Testis (tissue), 3 donors: Measurements from ENCODE around the gene PEX3. TPM values are rescaled to one million over a fixed set of nuclear protein-coding genes. Genes with fewer than 3 reads are reported as not detected.

ENCODE experiments used
- DNase-seq: peaks from one replicate; pipeline ENCODE4 v3.0.0-alpha.2; 2019
- H3K27ac ChIP-seq, 2 donors: fragments of 200-600 bp; sonication (generic); one replicate each; pipeline ENCODE4 v1.5.1; 2019
- H3K27me3 ChIP-seq: fragments of 200-600 bp; sonication (generic); one replicate; pipeline ENCODE4 v1.5.1; 2019
- H3K36me3 ChIP-seq: fragments of 200-600 bp; sonication (generic); one replicate; pipeline ENCODE4 v1.5.1; 2017; ENCODE audit warnings: low read depth; ENCODE audit errors: missing control alignments
- H3K4me1 ChIP-seq: fragments of 200-600 bp; sonication (generic); one replicate; pipeline ENCODE4 v1.5.1; 2019
- H3K4me3 ChIP-seq, 2 donors: fragments of 200-600 bp; sonication (generic); one replicate each; pipeline ENCODE4 v1.5.1; 2017 to 2019
- H3K9me3 ChIP-seq: fragments of 200-600 bp; sonication (generic); one replicate; pipeline ENCODE4 v1.5.1; 2017
- CTCF ChIP-seq, 3 experiments: fragments of 450-650 bp in 2 of 3; fragments of 200-600 bp in 1 of 3; sonication (generic) in 1 of 3; IDR thresholded peaks; one replicate each; pipeline ENCODE4 v1.5.1; 2016 to 2019; ENCODE audit warnings: antibody characterized with exemption in 3 of 3, mild to moderate bottlenecking in 2 of 3, moderate library complexity in 1 of 3
- POLR2A ChIP-seq: fragments of 450-650 bp; IDR thresholded peaks from one replicate; pipeline ENCODE4 v1.6.1; 2017; ENCODE audit warnings: antibody characterized with exemption, mild to moderate bottlenecking, moderate library complexity
- WGBS, 2 donors: methylation state at CpG; one replicate each; pipeline ENCODE4 v1.1.5; 2018; 5-methylcytosine and 5-hydroxymethylcytosine counted together
- intact Hi-C: fragments of 100-400 bp; cut with DNase I; formaldehyde crosslinking; loops from one replicate; pipeline ENCODE4 v1.15.1; 2023; ENCODE audit warnings: low total_unique reads
- polyA plus RNA-seq: library from polyadenylated mRNA; stranded (reverse); fragments of 350-450 nt; fragmentation: Illumina TruSeq; extraction: RNeasy Lipid Tissue Mini Kit (QIAGEN cat#74804); gene quantifications from one replicate; pipeline ENCODE4 v1.2.3, GENCODE V29; 2014; ENCODE audit warnings: low read depth, low replicate concordance; ENCODE audit not compliant: insufficient read depth
- total RNA-seq, 2 donors: library from RNA; depleted of rRNA; stranded (reverse); fragments of >200 nt; gene quantifications; one replicate each; pipeline ENCODE4 v1.2.3, GENCODE V29; 2016

Gene PEX3
- total and polyA plus RNA-seq, 3 donors from 2014 or later = 16.6 to 33.1 (median 22.8) TPM

GRCh38 chr6:143516690-143517446 lies 66.3 kb downstream of the PEX3 start:
- WGBS, 2 donors = 86% methylated on average over 2 of the region's 2 CpGs
- Histone ChIP-seq H3K4me3 (no peak overlapping the region), H3K27me3 (no peaks in the 10 kb centered on the region), H3K9me3 (no peaks in the 10 kb centered on the region), H3K27ac (no peak overlapping the region), H3K4me1 (peaks cover 19% of the 10 kb centered on the region), H3K36me3 (no peaks in the 10 kb centered on the region)
- DNase-seq = no peak
- intact Hi-C loops = no loop called here
- TF ChIP-seq CTCF (IDR thresholded peaks at IDR 0.05) (no peak), POLR2A (no peak)

DNA sequence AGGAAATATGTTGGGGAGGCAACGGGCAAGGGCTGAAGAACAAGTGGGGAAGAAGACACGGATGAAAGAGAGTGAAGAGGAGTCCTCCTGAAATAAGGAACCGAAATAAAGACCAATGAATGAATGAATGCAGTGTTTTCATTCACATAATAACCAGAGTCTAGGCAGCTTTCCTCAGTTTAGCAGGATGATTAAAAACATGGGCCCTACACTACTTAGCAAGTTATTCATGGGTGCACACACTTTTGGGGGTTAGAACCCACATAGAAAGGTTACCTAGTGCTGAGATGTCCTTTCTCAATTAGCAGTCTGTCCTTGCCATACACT lies 66.8 kb downstream of the PEX3 start:
- TF ChIP-seq CTCF (IDR thresholded peaks at IDR 0.05) (no peak), POLR2A (no peak)
- Histone ChIP-seq H3K36me3 (no peaks in the 10 kb centered on the region), H3K27me3 (no peaks in the 10 kb centered on the region), H3K4me3 (no peak overlapping the region), H3K9me3 (no peaks in the 10 kb centered on the region), H3K27ac (no peak overlapping the region), H3K4me1 (peaks cover 16% of the 10 kb centered on the region)
- WGBS, 2 donors = 73% methylated on average over 3 of the region's 3 CpGs
- DNase-seq = no peak
- intact Hi-C loops = no loop called here

DNA sequence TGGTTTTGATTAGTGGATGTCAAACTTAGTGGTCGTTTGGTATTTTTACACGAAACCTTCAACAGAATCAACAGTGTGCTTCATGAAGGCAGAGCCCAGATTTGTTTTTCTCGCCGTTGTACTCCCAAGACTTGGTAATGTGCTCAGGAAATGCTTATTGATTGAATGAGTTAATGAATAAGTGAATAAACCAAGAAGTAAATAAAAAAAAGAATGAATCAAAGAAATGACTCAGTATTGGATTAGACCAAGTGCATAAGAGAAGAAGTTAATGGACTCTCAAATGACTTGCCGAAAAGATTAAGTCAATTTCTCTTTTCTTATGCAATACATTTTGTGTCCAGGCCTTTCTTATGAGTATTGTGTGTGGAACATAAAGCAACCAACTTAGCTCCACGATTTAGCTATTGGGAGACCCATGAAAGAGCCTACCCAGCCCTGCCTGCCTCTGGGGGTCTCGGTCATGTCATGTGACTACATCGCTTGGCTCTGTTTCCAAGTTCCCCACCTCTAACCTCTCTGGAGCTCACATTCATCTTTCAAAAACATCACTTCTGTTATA lies 71.5 kb downstream of the PEX3 start:
- Histone ChIP-seq H3K27ac (no peak overlapping the region), H3K9me3 (no peaks in the 10 kb centered on the region), H3K4me3 (no peak overlapping the region), H3K4me1 (no peaks in the 10 kb centered on the region), H3K27me3 (no peaks in the 10 kb centered on the region), H3K36me3 (no peaks in the 10 kb centered on the region)
- DNase-seq = no peak
- WGBS, 2 donors = 82 to 84% methylated on average over 8 of the region's 8 CpGs
- intact Hi-C loops = no loop called here
- no peak for TF ChIP-seq POLR2A
- TF ChIP-seq CTCF (IDR thresholded peaks at IDR 0.05) = no peak

GRCh38 chr6:143525356-143525755 lies 74.8 kb downstream of the PEX3 start:
- H3K27me3 ChIP-seq = no peaks in the 10 kb centered on the region
- H3K4me1 ChIP-seq = no peaks in the 10 kb centered on the region
- no peaks in the 10 kb centered on the region for H3K9me3 ChIP-seq
- no peaks in the 10 kb centered on the region for H3K36me3 ChIP-seq
- no peak for TF ChIP-seq CTCF (IDR thresholded peaks at IDR 0.05)
- TF ChIP-seq POLR2A = no peak
- no peak for DNase-seq
- intact Hi-C loops = no loop called here
- 88 to 95% methylated on average over 1 of the region's 1 CpG for WGBS, 2 donors
- no peak overlapping the region for H3K4me3 ChIP-seq
- no peak overlapping the region for H3K27ac ChIP-seq

- no peak for TF ChIP-seq CTCF (IDR thresholded peaks at IDR 0.05)
- no peak for TF ChIP-seq POLR2A
- H3K9me3 ChIP-seq = no peaks in the 10 kb centered on the region
- intact Hi-C loops = no loop called here
- no peaks in the 10 kb centered on the region for H3K4me1 ChIP-seq
- no peak for DNase-seq
- no peak overlapping the region for H3K27ac ChIP-seq
- H3K27me3 ChIP-seq = no peaks in the 10 kb centered on the region
- no peak overlapping the region for H3K4me3 ChIP-seq
- no peaks in the 10 kb centered on the region for H3K36me3 ChIP-seq
- WGBS, 2 donors = 94 to 100% methylated on average over 1 of the region's 1 CpG
Observed at GRCh38 chr6:143527677-143528076, 77.1 kb downstream of the PEX3 start.
